ENCODE data around the gene ALDH3B2.
A peak's percentile ranks its signal among the peaks of the same experiment; 100 is the strongest.

Gene ALDH3B2

DNA sequence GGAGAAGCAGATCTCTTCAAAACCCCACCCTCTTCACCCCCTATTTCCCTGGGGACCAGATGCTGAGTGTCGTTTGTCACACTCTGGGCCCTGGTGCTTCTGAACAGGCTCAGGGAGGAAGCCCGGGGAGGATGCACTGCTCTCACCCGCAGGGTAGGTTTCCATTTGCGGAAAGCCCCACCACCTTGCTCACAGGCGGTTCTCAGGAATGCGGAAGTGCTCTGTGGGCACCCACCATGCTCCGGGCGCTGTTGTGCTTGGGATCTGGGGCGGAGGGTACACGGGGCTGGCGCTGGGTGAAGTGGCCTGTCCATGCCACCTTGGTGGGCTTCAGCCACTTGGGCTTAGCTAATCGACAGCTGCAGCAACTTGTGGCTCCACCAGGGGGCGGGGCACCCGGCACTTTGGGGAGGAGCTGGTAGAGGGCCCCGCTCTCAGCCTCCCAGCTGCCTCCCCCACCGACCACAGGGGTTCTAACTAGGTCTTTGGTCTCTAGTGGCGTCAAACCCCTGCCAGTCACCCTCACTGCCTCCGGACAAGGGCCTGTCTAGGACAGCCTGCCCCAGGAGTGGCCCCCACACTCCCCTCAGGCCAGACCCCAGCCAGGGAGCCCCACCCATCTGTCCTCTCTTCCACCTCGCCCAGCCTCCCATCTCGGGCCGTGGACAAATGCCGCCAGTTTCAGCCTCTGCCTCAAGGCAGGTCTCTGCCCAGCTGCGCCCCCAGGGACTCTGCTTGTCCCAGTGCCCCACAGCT lies 60.3 kb downstream of the ALDH3B2 start:
- DNase-seq (ENCODE audit: low read depth in 2 of 2): peak; percentile 66 to 74

DNA sequence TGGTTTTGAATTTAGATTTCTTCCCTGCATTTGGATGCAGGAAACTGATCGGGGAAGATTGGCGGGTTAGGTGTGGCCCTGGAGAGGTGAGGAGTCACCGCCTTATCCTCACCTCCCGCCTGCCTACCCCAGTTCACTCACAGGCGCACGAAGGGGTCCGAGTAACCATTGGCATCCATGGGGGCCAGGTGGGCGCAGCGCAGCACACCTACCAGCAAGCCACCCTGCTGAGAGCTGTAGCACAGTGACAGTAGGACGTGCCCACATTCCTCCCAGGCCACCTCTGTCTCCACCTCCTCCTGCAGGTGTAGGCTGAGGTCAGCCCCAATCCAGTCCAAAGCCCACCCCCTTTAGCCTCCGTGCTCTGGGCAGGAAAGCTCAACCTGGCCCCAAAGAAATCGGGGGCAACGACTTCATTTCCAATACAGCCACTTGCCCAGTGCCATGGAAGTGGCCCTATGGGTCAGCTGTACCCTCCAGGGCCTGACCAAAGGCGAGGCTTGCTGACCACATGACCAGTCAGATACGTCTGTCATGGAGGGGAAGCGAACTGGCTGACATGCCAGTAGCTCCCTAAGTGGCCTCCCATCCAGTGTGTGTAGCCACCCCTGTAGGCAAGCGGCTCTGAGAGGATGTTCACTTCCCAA lies 61.0 kb downstream of the ALDH3B2 start:
- DNase-seq (ENCODE audit: low read depth in 2 of 2): no peak

DNA sequence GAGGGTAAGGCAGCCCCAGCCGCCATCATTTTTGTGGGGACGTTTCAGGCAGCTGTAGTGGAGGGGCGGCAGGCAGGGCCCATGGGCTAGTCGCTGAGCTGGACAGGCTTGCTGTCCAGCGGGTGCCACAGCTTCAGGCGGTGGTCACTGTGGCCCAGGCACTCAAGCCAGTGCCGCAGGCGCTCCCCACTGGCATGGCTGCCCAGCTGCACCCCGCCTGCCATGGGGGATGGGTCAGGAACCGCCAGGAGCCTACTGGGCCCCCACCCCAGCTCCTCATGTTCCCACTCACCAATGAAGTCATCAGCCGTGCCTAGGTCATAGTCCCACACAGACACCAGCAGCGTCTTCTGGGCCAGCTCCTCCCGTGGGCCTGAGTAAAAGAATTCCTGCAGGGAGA lies 61.7 kb downstream of the ALDH3B2 start:
- no peak for DNase-seq (ENCODE audit: low read depth in 2 of 2)

All from stimulated activated CD4-positive, alpha-beta T cell treated with anti-CD3 and anti-CD28 coated beads, Interleukin-4, amount 100 ng/mL, for 48 hours (primary cell).